GM12878 (cell line): ENCODE measurements around the gene HLA-B.

Source experiments
- CTCF ChIP-seq, 3 experiments: IDR thresholded peaks in 2 of 3; conservative IDR thresholded peaks in 1 of 3; 2 replicates each; pipeline ENCODE4 v1.5.1; 2011; ENCODE audit warnings: low read depth in 3 of 3, low read length in 3 of 3, mild to moderate bottlenecking in 3 of 3, control low read depth in 2 of 3, moderate library complexity in 2 of 3, inconsistent platforms in 1 of 3, mixed read lengths in 1 of 3; ENCODE audit not compliant: control insufficient read depth in 2 of 3, insufficient read depth in 1 of 3; ENCODE audit errors: extremely low read depth in 1 of 3
- EZH2 ChIP-seq: IDR thresholded peaks from 2 replicates; pipeline ENCODE4 v1.6.1; 2012; ENCODE audit warnings: low read depth, mild to moderate bottlenecking, control low read depth, inconsistent platforms, low read length, borderline replicate concordance; ENCODE audit not compliant: control insufficient read depth
- FOXK2 ChIP-seq: fragments of 450-650 bp; IDR thresholded peaks from 2 replicates; pipeline ENCODE4 v1.6.1; 2017; ENCODE audit warnings: mild to moderate bottlenecking, moderate library complexity
- NRF1 ChIP-seq: conservative IDR thresholded peaks from 2 replicates; pipeline ENCODE4 v1.6.1; 2011; ENCODE audit warnings: mild to moderate bottlenecking, low read depth, low read length, improper control_type of control experiment
- POLR2A ChIP-seq: IDR thresholded peaks from 2 replicates; pipeline ENCODE4 v1.6.1; 2011; ENCODE audit warnings: low read depth, mild to moderate bottlenecking, low read length
- POLR2AphosphoS5 ChIP-seq: IDR thresholded peaks from 2 replicates; pipeline ENCODE4 v1.6.1; 2011; ENCODE audit warnings: mild to moderate bottlenecking, low read length, inconsistent platforms
- RELA ChIP-seq: fragments of 450-650 bp; IDR thresholded peaks from 2 replicates; pipeline ENCODE4 v1.8.0; 2014; ENCODE audit warnings: borderline replicate concordance; ENCODE audit not compliant: partially characterized antibody
- REST ChIP-seq: IDR thresholded peaks from 2 replicates; pipeline ENCODE4 v1.6.1; 2012; ENCODE audit warnings: mild to moderate bottlenecking, low read depth, low read length
- TCF12 ChIP-seq: IDR thresholded peaks from 2 replicates; pipeline ENCODE4 v1.6.1; 2011; ENCODE audit warnings: low read depth, mild to moderate bottlenecking, low read length
- USF1 ChIP-seq: IDR thresholded peaks from 2 replicates; pipeline ENCODE4 v1.6.1; 2011; ENCODE audit warnings: borderline replicate concordance, low read depth, mild to moderate bottlenecking, moderate library complexity, mixed read lengths, low read length; ENCODE audit not compliant: insufficient read depth; ENCODE audit errors: extremely low read length

- TF ChIP-seq RELA (no peak), TCF12 (no peak), POLR2A (no peak), FOXK2 (no peak), EZH2 (no peak), POLR2AphosphoS5 (no peak), REST (no peak), NRF1 (no peak), USF1 (no peak), CTCF (IDR thresholded peaks at IDR 0.05 in 2 of 3, conservative IDR thresholded peaks at IDR 0.05 in 1 of 3; ENCODE audit: control insufficient read depth in 2 of 3, extremely low read depth in 1 of 3, insufficient read depth in 1 of 3, low read depth in 3 of 3, low read length in 3 of 3) (no peak)
Measured at GRCh38 chr6:31386099-31386498, 29.1 kb upstream of the HLA-B start.
